Subcutaneous adipose tissue (tissue), 4 donors: ENCODE results near the gene ETS1. TPM values are rescaled to one million over a fixed set of nuclear protein-coding genes. Genes with fewer than 3 reads are reported as not detected.

Source experiments
- total RNA-seq, 4 donors: library from RNA; depleted of rRNA; stranded (reverse); fragments of >200 nt; gene quantifications; one replicate each; pipeline ENCODE4 v1.1.0, GENCODE V29; 2016
- TF ChIP-seq, protein P1 (sequence below): fragments of 450-650 bp; IDR thresholded peaks from one replicate; pipeline ENCODE4 v1.5.1; 2016; ENCODE audit warnings: low read depth, mild to moderate bottlenecking, control low read depth, antibody characterized with exemption, moderate library complexity

ETS1 gene
- total RNA-seq, 4 donors from 2014 or later = 57.6 to 149 (median 96.7) TPM

DNA sequence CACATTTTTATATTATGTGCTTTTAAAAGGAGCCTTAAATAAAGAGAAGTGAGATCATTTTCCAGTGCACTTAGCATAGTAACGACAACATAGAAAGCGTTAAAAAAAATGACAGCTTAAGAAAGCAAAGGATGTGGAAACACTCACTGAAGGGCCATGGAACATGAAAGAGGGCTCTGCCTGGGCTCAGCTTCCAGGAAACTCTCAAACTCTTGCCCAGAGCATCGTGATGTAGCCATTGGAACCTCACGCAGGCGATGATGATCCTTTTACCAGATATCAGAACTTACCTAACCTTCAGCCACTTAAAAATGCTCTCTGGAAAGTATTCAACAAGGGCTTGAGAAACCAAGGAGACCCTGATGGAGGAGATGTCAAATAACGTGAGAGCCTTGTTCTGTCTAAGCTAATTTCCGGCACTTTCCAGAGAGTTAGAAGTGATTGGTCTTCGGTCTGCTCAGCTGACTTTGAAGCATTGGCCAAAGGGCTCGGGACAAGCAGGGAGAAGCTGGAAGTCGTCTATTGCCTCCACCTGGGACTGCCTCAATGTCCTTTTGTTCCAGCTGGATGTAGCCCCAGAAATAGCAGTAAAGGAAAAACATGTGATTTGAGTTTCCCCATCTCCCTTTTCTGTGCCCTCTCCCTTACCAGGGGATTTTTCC is 21.5 kb upstream of the ETS1 start:
- TF ChIP-seq, protein P1, sequence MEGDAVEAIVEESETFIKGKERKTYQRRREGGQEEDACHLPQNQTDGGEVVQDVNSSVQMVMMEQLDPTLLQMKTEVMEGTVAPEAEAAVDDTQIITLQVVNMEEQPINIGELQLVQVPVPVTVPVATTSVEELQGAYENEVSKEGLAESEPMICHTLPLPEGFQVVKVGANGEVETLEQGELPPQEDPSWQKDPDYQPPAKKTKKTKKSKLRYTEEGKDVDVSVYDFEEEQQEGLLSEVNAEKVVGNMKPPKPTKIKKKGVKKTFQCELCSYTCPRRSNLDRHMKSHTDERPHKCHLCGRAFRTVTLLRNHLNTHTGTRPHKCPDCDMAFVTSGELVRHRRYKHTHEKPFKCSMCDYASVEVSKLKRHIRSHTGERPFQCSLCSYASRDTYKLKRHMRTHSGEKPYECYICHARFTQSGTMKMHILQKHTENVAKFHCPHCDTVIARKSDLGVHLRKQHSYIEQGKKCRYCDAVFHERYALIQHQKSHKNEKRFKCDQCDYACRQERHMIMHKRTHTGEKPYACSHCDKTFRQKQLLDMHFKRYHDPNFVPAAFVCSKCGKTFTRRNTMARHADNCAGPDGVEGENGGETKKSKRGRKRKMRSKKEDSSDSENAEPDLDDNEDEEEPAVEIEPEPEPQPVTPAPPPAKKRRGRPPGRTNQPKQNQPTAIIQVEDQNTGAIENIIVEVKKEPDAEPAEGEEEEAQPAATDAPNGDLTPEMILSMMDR = no peak

DNA sequence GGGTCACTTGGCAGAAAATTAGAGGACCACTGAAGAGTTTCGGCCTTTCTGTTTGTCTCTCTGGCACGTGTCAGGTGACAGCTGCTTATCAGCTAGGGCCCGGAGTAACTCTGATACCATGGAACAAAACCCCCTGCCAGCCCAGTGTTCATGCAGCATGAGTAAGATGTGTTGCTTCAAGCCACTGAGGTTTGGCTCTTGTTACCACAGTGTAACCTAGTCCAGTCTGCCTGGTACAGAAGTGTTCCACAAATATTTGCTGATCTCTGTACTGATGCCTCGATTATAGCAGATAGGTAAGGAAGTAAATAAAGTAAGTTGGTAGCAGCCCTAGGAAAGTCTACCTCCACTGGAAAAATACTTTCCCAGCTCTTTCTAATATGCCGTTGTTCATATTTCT is 20.5 kb upstream of the ETS1 start:
- TF ChIP-seq, protein P1 = no peak

DNA sequence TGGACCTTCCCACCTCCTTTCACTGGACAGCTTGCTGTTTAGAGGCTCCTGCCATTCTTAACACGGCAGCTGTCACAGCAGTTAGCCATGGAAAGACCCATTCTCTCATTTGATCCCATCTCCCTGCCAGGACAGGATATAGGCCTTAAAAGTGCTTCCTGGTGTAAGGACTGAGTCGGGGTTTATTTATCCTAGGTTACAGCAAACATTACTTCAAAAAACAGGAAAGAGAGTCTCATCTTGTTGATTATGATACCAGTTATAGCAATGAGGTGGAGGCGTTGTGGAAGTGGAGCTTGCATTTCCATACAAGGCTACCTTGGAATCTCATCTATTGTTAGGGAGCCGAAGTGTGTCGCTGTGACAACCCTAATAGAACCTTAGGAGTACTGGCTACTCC is 17.4 kb upstream of the ETS1 start:
- TF ChIP-seq, protein P1 = no peak

DNA sequence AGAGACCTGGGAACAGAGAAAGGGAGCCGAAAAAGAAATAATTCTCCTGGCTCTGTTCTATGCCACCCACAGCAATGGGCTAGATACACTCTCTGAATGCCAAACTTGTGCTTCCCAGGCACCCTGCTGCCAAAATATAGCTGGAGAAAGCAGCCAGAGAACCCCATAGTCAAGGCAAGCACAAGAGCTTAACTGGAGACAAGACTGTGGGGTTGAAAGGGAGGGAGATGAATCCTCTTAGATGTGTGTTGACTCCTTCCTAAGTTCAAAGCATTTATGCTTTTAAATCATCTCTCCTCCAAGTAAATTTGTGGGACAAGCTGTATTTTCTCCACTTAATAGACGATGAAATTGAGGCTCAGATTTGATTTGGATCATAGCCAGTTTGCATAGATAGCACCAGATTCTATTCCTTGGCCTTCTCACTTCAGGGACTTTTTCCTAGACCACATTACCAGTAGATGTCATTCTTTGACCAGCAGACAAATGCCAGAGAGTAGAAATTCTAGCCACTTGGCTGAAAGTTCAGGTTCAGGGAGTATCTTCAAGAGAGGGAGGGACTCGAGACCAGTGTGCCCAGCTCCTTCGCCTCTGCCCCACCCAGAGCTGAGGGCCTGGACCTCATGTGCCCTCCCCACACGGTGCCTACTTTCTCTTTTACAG is 16.5 kb upstream of the ETS1 start:
- TF ChIP-seq, protein P1 = no peak

DNA sequence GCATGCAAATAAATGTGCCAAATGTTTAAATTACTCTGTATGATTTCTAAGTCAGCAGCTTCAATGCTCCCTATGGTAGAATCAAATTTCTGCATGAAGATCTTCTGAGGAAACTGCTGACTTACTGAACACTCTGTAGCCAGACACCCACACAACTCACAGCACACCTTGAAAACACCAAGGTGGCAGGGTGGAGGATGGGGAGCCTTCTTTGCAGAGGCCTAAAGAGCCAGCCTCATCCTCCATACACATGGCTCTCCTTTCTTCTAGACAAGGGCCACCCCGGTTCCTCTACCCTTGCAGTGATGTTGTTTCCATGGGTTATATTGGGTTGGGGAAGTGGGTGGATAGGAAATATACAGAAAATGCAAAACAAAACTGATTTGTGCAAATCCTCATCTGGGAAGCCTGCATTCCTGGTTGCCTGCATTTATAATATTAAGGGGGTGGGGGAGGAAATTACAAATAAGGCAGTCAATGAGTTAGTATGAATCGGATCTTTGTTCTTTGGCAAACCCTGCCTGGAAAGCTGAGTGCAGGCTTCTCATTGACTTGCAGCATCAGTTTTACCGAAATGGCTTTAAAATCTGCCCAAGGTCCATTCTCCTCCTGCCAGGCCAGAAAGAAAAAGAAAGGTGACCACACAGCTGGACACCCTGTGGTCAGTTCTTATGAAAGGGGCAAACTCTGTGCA is 15.8 kb upstream of the ETS1 start:
- TF ChIP-seq, protein P1 = no peak

DNA sequence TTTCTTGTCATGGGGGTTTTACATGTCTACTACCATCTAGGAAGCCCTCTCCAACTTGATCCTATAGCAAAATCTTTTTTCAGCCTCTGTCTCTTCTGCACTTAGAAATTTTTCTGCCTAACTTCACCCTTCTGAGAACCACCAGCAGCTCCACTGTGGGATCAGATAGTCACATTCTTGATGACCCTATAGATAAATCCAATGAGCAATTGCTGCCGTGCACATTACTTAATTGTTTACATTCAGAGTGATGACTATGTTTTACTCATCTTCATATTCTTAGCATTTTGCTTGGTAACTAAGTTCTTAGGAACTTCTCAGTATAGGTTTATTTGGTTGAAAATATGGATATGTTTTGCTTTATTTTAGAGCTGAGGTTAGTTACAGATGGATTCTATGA is 12.4 kb upstream of the ETS1 start:
- TF ChIP-seq, protein P1 = no peak

DNA sequence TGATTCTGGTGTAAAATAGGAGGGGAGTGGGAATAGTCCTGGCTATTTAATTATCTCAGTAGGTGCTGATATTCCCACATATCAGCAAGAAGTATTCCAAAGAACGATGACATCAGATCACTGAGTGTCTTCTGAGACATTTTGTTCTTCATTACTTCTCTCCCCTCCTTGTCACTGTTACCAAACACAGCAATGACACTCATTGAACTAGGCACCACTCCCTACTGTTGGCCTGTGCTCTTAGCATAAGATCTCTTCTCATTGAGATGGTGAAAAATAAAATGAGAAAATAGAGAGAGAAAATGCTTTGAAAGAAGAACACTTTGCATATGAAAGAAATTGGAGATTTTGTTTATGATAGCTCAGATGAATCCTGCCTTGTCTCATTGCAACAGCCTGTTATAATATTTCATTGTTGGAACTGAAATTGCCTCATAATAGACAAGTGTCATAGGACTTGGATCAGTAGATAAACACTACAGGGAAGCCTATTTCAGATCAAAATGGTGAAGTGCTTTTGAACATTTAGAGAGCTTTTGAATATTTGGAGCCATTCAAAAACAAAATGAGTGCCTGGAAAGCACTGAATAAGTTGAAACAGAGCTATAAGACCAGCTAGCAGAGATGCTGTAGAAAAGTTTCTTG is 11.3 kb upstream of the ETS1 start:
- TF ChIP-seq, protein P1 = no peak
